Measurements from ENCODE around the gene TIPRL.
"Not testable (repeated sequence)": the region's sequence is repeated elsewhere in the genome, so short reads cannot be mapped to it uniquely, and the experiment has no call there.

TIPRL gene

DNA sequence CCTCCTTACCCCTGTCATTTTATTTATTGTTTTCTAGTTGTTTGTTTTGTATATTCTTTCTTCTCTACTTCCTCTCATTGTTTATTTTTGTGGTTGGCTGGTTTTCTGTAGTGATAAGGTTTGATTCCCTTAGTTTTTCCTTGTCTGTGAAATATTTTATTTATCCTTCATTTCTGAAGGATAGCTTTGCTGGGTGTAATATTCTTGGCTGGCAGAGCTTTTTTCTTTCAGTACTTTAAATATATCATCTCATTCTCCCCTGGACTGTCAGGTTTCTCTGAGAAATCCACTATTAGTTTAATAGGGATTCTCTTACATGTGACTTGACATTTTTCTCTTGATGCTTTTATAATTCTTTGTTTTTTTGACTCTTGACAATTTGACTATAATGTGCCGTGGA lies 18.8 kb upstream of the TIPRL start:
- no peak for DNase-seq

DNA sequence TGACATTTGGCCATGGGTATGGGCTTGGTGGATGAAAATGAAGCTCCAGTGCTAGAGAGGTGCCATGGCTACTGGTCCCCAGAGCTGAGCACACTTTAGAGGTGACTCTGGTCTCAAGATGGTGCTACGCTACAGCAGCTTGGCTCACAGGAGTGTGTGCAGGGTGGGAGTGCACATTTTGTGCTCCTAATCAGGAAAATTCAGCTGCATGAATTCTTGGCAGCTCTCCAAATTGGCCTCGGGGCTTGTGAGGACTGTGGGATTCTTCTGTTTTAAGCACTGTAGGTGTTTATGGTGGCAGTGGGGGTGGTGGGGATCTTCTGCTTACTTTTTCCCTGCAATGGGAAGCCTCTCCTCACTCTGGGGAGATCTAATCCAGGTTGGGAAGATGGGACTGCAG lies 17.3 kb upstream of the TIPRL start:
- DNase-seq = no peak

DNA sequence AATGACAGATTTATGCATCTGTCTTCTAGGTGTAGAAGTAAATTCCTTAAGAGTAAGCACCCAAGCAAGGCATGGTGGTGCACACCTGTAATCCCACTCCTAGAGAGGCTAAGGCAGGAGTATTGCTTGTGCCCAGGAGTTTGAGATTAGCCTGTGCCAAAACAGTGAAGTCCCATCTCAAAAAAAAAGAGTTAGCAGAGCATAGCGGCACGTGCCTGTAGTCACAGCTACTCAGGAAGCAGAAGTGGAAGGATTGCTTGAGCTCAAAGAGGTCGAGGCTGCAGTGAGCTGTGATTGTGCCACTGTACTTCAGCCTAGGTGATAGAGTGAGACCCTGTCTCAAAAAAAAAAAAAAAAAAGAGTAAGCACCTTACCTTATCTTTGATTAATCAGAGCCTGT lies 15.1 kb upstream of the TIPRL start:
- DNase-seq = no peak

DNA sequence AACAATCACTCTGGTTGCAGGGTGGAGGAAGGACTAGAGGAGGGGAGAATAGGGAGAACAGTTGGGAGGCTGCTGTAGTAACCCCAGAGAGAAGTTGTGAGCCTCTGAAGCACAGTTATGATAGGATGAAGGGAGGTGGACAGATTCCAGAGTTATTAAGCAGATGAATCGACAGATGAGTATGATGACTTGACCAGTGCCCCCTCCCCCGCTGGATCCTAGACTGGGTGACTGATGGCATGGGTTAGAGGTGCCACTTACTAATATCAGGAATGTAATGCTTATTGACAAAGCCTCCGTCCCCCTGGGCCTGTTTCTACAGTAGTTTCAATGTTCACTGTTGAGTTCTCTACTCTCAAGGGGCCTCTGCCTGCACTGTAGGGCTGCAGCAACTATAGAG lies 14.0 kb upstream of the TIPRL start:
- peak; percentile 9 for DNase-seq

GRCh38 chr1:168167806-168168205 lies 11.0 kb upstream of the TIPRL start:
- no peak for DNase-seq

GRCh38 chr1:168170564-168171508 lies 7.9 kb upstream of the TIPRL start:
- DNase-seq = no peak

DNA sequence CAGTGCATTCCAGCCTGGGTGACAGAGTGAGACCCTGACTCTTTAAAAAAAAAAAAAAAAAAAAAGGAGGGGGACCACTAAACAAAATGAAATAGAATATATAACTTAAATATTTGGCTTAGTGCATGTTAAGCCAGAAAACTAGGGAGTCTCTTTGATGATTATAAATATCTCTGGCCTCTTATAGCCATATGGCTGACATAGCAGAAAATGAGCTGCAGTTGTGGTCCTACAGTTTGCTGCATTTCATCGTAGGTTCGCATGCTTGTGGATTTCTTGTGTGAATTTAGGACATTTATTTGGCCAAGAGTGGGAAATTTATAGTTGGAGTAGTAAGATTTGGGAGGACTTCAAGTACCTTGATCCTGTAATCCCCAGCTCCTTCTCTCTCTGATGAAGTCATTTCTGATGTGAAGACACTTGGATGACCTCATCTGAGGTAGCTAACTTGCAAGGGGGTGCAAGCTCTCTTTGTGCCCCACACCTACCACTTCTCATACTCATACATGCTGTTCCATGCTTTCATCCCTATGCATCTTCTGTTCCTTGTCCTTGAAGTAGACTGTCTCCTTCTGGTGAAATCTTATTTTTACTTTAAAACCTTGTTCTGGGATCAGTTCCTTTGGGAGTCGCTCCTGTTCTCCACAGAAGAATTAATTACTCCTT lies 6.4 kb upstream of the TIPRL start:
- no peak for DNase-seq

- DNase-seq = no peak
Observed at GRCh38 chr1:168178227-168178637, 530 bp upstream of the TIPRL start.

GRCh38 chr1:168179438-168180147 lies 831 bp downstream of the TIPRL start:
- peak; percentile 26 for DNase-seq

GRCh38 chr1:168180148-168180524 lies 1.4 kb downstream of the TIPRL start:
- DNase-seq = no peak

- DNase-seq = not testable (repeated sequence)
Observed at GRCh38 chr1:168181063-168181720, 2.4 kb downstream of the TIPRL start.

DNA sequence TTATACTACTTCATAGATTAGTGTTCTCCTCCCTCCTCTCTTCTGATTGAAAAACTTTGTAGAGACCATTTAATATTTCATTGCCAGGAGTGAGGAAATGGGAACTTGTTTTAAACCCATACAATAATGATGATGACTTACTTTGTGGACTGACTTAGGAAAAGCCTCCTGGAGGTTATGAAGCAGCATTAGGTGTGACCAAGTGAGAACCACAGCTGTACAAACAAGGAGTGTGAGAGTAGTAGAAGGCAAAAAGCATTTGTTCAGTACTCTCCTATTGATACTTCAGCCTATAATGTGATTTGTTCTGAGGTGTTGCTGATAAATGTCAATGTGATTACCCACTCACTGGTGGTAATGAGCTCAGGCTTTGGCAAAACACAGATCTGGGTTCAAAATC lies 8.4 kb downstream of the TIPRL start:
- DNase-seq = no peak

DNA sequence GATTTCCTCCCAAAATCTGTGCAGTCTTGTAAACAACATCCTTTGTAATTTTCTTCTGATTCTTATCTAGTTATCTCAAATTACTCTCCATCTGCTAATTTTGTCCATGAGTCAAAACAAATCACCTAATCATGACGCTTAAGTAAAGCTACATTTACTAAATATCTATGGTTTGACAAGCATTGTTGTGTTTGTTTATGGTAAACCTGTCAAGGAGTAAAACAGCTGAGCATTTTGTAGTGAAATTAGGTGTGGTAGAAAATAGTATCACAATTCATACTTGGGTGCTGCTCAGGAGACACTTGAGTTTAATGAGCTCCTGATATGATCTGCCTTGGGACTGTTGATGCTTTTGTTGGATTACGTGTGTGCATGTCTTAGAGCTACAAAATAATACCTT lies 11.6 kb downstream of the TIPRL start:
- no peak for DNase-seq

DNA sequence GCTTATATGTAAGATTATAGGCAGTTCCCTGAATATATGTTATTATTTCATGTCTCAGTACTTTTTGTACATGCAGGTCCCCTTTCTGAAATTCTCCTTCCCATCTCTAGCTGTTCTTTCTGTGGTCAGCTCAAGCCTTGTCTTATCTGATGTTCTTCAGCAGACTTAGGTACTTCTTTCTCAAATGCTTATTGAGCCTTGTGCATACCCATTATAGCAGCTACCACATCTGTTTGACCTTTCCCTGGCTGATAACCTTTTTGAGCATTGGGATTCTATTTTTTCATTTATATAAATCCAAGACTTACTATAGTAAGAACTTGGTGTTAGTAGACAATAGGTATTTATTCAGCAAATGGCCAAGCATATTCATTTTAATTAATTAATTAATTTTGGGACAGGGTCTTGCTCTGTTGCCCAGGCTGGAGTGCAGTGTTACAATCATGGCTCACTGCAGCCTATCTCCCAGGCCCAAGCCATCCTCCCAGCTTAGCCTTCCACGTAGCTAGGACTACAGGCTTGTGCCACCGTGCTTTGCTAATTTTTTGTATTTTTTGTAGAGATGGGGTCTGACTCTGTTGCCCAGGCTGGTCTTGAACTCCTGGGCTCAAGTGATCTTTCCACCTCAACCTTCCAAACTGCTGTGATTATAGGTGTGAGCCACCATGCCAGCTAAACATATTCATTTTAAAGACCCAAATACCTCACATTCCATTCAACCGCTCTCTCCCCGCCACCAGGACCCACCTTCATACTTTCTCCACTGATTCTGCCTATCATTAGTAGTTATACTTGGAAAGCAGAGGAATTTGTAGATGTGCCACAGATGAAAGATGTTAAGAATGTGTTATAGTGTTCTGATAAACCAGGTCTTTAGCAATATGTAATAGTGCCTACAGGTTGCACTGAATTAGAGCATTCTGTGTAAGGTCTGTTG lies 16.7 kb downstream of the TIPRL start:
- DNase-seq = no peak

- DNase-seq = peak; percentile 2
Observed at GRCh38 chr1:168199056-168199455, 20.3 kb downstream of the TIPRL start.

GRCh38 chr1:168202941-168203654 lies 24.3 kb downstream of the TIPRL start:
- DNase-seq = peak; percentile 74

DNA sequence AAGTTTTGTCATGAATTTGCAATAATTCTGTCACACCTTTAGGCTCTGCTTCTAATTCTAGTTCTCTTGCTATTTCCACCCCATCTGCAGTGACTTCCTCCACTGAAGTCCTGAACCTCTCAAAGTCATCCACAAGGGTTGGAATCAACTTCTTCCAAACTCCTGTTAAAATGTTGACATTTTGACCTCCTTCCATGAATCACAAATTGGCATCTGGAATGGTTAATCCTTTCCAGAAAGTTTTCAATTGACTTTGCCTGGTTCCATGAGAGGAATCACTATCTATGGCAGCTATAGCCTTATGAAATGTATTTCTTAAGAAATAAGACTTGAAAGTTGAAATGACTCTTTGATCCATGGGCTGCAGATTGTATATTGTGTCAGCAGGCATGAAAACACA lies 27.3 kb downstream of the TIPRL start:
- DNase-seq = peak; percentile 29

DNA sequence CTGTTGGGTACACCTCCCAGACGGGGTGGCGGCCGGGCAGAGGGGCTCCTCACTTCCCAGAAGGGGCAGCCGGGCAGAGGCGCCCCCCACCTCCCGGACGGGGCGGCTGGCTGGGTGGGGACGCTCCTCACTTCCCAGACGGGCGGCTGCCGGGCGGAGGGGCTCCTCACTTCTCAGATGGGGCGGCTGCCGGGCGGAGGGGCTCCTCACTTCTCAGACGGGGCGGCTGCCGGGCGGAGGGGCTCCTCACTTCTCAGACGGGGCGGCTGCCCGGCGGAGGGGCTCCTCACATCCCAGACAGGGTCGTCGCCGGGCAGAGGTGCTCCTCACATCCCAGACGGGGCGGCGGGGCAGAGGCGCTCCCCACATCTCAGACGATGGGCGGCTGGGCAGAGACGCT lies 28.9 kb downstream of the TIPRL start:
- not testable (repeated sequence) for DNase-seq

GRCh38 chr1:168210312-168210711 lies 31.6 kb downstream of the TIPRL start:
- no peak for DNase-seq

GRCh38 chr1:168213349-168213748 lies 34.6 kb downstream of the TIPRL start:
- DNase-seq = no peak

GRCh38 chr1:168216171-168216570 lies 37.4 kb downstream of the TIPRL start:
- DNase-seq = no peak
